GM15510 (cell line): Measurements from ENCODE around the gene SLC5A3.
A peak's percentile ranks its signal among the peaks of the same experiment; 100 is the strongest.

Experiments used
- POLR2A ChIP-seq: IDR thresholded peaks from 3 replicates; pipeline ENCODE4 v1.6.1; 2011; ENCODE audit warnings: borderline replicate concordance; ENCODE audit not compliant: insufficient read length; ENCODE audit errors: extremely low read depth

Gene SLC5A3

GRCh38 chr21:34073032-34073748 is at the start of gene SLC5A3, which contains the start of gene MRPS6:
TSS of gene SLC5A3 (plus strand) at chr21:34073578. CDS start at chr21:34095199, 21,621 bp downstream.
TSS of gene MRPS6 (plus strand) at chr21:34073578. CDS start at chr21:34073701, 123 bp downstream.
- peak; percentile 95 for TF ChIP-seq POLR2A

- TF ChIP-seq POLR2A: no peak
Observed at GRCh38 chr21:34023691-34024373, 49.5 kb upstream of the SLC5A3 start.

- TF ChIP-seq POLR2A: no peak
Observed at GRCh38 chr21:34024374-34024693, 49.0 kb upstream of the SLC5A3 start.

- TF ChIP-seq POLR2A: no peak
Observed at GRCh38 chr21:34027721-34028461, 45.5 kb upstream of the SLC5A3 start.

GRCh38 chr21:34029743-34030528 is 43.4 kb upstream of the SLC5A3 start:
- no peak for TF ChIP-seq POLR2A

- TF ChIP-seq POLR2A: no peak
Observed at GRCh38 chr21:34031835-34032370, 41.5 kb upstream of the SLC5A3 start.

GRCh38 chr21:34034369-34035014 is 38.9 kb upstream of the SLC5A3 start:
- no peak for TF ChIP-seq POLR2A

GRCh38 chr21:34035619-34036354 is 37.6 kb upstream of the SLC5A3 start:
- no peak for TF ChIP-seq POLR2A

- TF ChIP-seq POLR2A: no peak
Observed at GRCh38 chr21:34037009-34037795, 36.2 kb upstream of the SLC5A3 start.

- TF ChIP-seq POLR2A: no peak
Observed at GRCh38 chr21:34039678-34040382, 33.5 kb upstream of the SLC5A3 start.

- TF ChIP-seq POLR2A: no peak
Observed at GRCh38 chr21:34042735-34043134, 30.6 kb upstream of the SLC5A3 start.

GRCh38 chr21:34043333-34043732 is 30.0 kb upstream of the SLC5A3 start:
- TF ChIP-seq POLR2A: no peak

GRCh38 chr21:34046917-34047316 is 26.5 kb upstream of the SLC5A3 start:
- no peak for TF ChIP-seq POLR2A

- no peak for TF ChIP-seq POLR2A
Observed at GRCh38 chr21:34047835-34048234, 25.5 kb upstream of the SLC5A3 start.
